Left ventricle myocardium inferior (tissue), 1 donor: Measurements from ENCODE around the gene OAS3. TPM values are rescaled to one million over a fixed set of nuclear protein-coding genes. Genes with fewer than 3 reads are reported as not detected.

Experiments used
- DNase-seq: peaks from one replicate; pipeline ENCODE4 v3.0.0-alpha.2; 2020
- H3K27ac ChIP-seq: fragments of 200-600 bp; replicated peaks from 2 replicates; pipeline ENCODE4 v1.8.0; 2021
- H3K27me3 ChIP-seq: fragments of 200-600 bp; 2 replicates; pipeline ENCODE4 v1.8.0; 2021; ENCODE audit warnings: low read depth
- H3K36me3 ChIP-seq: fragments of 200-600 bp; 2 replicates; pipeline ENCODE4 v1.8.0; 2021
- H3K4me1 ChIP-seq: fragments of 200-600 bp; 2 replicates; pipeline ENCODE4 v1.8.0; 2021
- H3K4me3 ChIP-seq: fragments of 200-600 bp; 2 replicates; pipeline ENCODE4 v1.8.0; 2021; ENCODE audit warnings: mild to moderate bottlenecking, moderate library complexity
- H3K9me3 ChIP-seq: fragments of 200-600 bp; replicated peaks from 2 replicates; pipeline ENCODE4 v1.8.0; 2021
- CTCF ChIP-seq: fragments of 200-600 bp; IDR thresholded peaks from 2 replicates; pipeline ENCODE4 v1.8.0; 2021; ENCODE audit warnings: antibody characterized with exemption, mild to moderate bottlenecking, borderline replicate concordance
- intact Hi-C: fragments of 100-400 bp; cut with micrococcal nuclease; formaldehyde crosslinking; loops from one replicate; pipeline ENCODE4 v1.11.0; 2022
- total RNA-seq: library from RNA; stranded (reverse); fragmentation: NEBNext Ultra II Directional; extraction: Animal tissue kit (Norgen Biotek cat#: 25700); gene quantifications from one replicate; pipeline ENCODE4 v1.2.1, GENCODE V29; 2021
- donor health status: DM: no; HTN: yes; CAD: no; lungs with severe emphysema.

OAS3 gene
- total RNA-seq, 1 donor from 2014 or later, result 5.4 TPM

- no peak for DNase-seq
- TF ChIP-seq CTCF, result no peak
- no peak overlapping the region for H3K4me3 ChIP-seq
- no peak overlapping the region for H3K27ac ChIP-seq
- H3K36me3 ChIP-seq, result peaks cover 32% of the 10 kb centered on the region
- no peaks in the 10 kb centered on the region for H3K9me3 ChIP-seq
- H3K27me3 ChIP-seq, result peaks cover 43% of the 10 kb centered on the region
- intact Hi-C loops, result no loop called here
- peaks cover 11% of the 10 kb centered on the region for H3K4me1 ChIP-seq
Measured at GRCh38 chr12:112944024-112944690, 5.9 kb downstream of the OAS3 start.

- intact Hi-C loops, result no loop called here
- no peak for DNase-seq
- Histone ChIP-seq H3K4me3 (no peak overlapping the region), H3K27me3 (peaks cover 35% of the 10 kb centered on the region), H3K9me3 (no peaks in the 10 kb centered on the region), H3K4me1 (no peaks in the 10 kb centered on the region), H3K36me3 (peaks cover 36% of the 10 kb centered on the region), H3K27ac (no peak overlapping the region)
- TF ChIP-seq CTCF, result no peak
Measured at GRCh38 chr12:112945515-112945914, 7.2 kb downstream of the OAS3 start.

- H3K27me3 ChIP-seq, result peaks cover 27% of the 10 kb centered on the region
- intact Hi-C loops, result no loop called here
- peaks cover 44% of the 10 kb centered on the region for H3K36me3 ChIP-seq
- no peak for TF ChIP-seq CTCF
- no peaks in the 10 kb centered on the region for H3K4me1 ChIP-seq
- H3K9me3 ChIP-seq, result peaks cover 2% of the 10 kb centered on the region
- no peak overlapping the region for H3K4me3 ChIP-seq
- H3K27ac ChIP-seq, result no peak overlapping the region
- no peak for DNase-seq
Measured at GRCh38 chr12:112946236-112947000, 8.1 kb downstream of the OAS3 start.

- no peaks in the 10 kb centered on the region for H3K4me1 ChIP-seq
- intact Hi-C loops, result no loop called here
- H3K27ac ChIP-seq, result no peak overlapping the region
- H3K36me3 ChIP-seq, result peaks cover 53% of the 10 kb centered on the region
- no peak for DNase-seq
- H3K27me3 ChIP-seq, result peaks cover 18% of the 10 kb centered on the region
- H3K4me3 ChIP-seq, result no peak overlapping the region
- no peak for TF ChIP-seq CTCF
- H3K9me3 ChIP-seq, result peaks cover 11% of the 10 kb centered on the region
Measured at GRCh38 chr12:112947314-112947713, 9.0 kb downstream of the OAS3 start.

GRCh38 chr12:112947761-112948160 lies 9.5 kb downstream of the OAS3 start:
- DNase-seq, result no peak
- Histone ChIP-seq H3K9me3 (peaks cover 16% of the 10 kb centered on the region), H3K36me3 (peaks cover 57% of the 10 kb centered on the region), H3K4me3 (no peak overlapping the region), H3K27me3 (peaks cover 14% of the 10 kb centered on the region), H3K27ac (no peak overlapping the region), H3K4me1 (no peaks in the 10 kb centered on the region)
- intact Hi-C loops, result no loop called here
- TF ChIP-seq CTCF, result no peak
